Mucosa of descending colon (tissue), 3 donors: Measurements from ENCODE around the gene DST. TPM values are rescaled to one million over a fixed set of nuclear protein-coding genes. Genes with fewer than 3 reads are reported as not detected.

ENCODE experiments used
- ATAC-seq: fragments of 200-7000 bp; cut with Tn5 transposase; one replicate; pipeline ENCODE4 v1.9.1; 2020; ENCODE audit warnings: mild to moderate bottlenecking, moderate library complexity
- DNase-seq, 3 donors: peaks; one replicate each; pipeline ENCODE4 v3.0.0-alpha.2; 2020
- H3K36me3 ChIP-seq: fragments of 200-600 bp; one replicate; pipeline ENCODE4 v1.8.0; 2021; ENCODE audit warnings: low read depth, mild to moderate bottlenecking
- H3K4me1 ChIP-seq: fragments of 200-600 bp; one replicate; pipeline ENCODE4 v1.8.0; 2021; ENCODE audit warnings: low read depth, mild to moderate bottlenecking
- H3K4me3 ChIP-seq: fragments of 200-600 bp; one replicate; pipeline ENCODE4 v1.8.0; 2021; ENCODE audit warnings: mild to moderate bottlenecking
- H3K9me3 ChIP-seq: fragments of 200-600 bp; one replicate; pipeline ENCODE4 v1.8.0; 2021; ENCODE audit warnings: mild to moderate bottlenecking
- CTCF ChIP-seq: fragments of 200-600 bp; IDR thresholded peaks from one replicate; pipeline ENCODE4 v1.8.0; 2022; ENCODE audit warnings: antibody characterized with exemption, mild to moderate bottlenecking
- intact Hi-C, 2 donors: fragments of 100-400 bp; cut with DNase I in 1 of 2; cut with micrococcal nuclease in 1 of 2; formaldehyde crosslinking; loops; one replicate each; pipeline versions ENCODE4 v1.11.0 to v1.11.1; 2022; cut with DNase I, micrococcal nuclease
- total RNA-seq, 3 donors: library from RNA; stranded (reverse); fragmentation: NEBNext Ultra II Directional in 2 of 3; extraction: Animal tissue kit (Norgen Biotek cat#: 25700) in 2 of 3; gene quantifications; one replicate each; pipeline versions ENCODE4 v1.2.1 to v1.2.4, GENCODE V29; 2021 to 2023
- donor health status: DM: no; HTN: no; CAD: no; lungs with moderate emphysema.
- donor health status: DM: no; HTN: no; CAD: no.
- donor health status: DM: no; HTN: yes; CAD: no.

The DST gene
- total RNA-seq, 3 donors from 2014 or later: 208 to 580 (median 356) TPM

- intact Hi-C loops: no loop called here
- TF ChIP-seq CTCF: no peak
- ATAC-seq: no peak
- no peak for DNase-seq
- Histone ChIP-seq H3K9me3 (no peaks in the 10 kb centered on the region), H3K4me3 (no peak overlapping the region), H3K36me3 (no peaks in the 10 kb centered on the region), H3K4me1 (no peaks in the 10 kb centered on the region)
Observed at GRCh38 chr6:56608332-56608731, 34.4 kb downstream of the DST start.

DNA sequence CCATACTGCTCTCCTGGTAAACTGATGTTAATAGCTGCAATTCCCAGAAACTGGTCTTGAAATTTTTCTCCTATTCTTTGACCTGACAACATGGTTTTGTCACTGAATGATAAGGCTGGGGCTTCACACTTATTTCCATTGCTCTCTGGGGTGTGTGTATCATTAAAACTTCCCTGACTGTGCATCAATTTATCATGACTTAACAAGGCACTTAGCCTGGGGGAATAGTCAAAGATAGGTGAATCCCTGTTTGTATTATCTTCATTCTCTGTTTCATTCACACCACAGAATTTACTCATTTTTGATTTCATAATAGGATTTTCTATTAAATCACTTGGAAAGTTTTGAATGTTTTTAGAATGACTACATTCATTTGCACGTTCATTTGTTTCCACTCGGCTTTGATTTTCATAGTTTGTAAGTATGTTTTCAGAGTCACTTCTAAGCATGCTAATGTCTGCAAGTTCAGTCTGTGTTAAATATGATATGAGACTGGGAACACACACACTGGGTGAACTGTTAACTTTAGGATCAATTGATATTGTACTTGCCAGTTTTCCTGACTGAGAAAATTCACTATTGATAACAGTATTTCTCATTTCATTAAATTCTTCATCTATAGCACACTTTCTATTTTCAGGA is 35.5 kb downstream of the DST start:
- ATAC-seq (no peak), DNase-seq (no peak)
- intact Hi-C loops: no loop called here
- H3K9me3 ChIP-seq: no peaks in the 10 kb centered on the region
- no peaks in the 10 kb centered on the region for H3K36me3 ChIP-seq
- TF ChIP-seq CTCF: no peak
- H3K4me1 ChIP-seq: no peaks in the 10 kb centered on the region
- H3K4me3 ChIP-seq: no peak overlapping the region

GRCh38 chr6:56605435-56605834 is 37.3 kb downstream of the DST start:
- Histone ChIP-seq H3K9me3 (no peaks in the 10 kb centered on the region), H3K4me1 (no peaks in the 10 kb centered on the region), H3K4me3 (no peak overlapping the region), H3K36me3 (no peaks in the 10 kb centered on the region)
- DNase-seq (no peak), ATAC-seq (no peak)
- intact Hi-C loops: no loop called here
- no peak for TF ChIP-seq CTCF

GRCh38 chr6:56604186-56604585 is 38.5 kb downstream of the DST start:
- no peak for ATAC-seq
- no peaks in the 10 kb centered on the region for H3K36me3 ChIP-seq
- H3K4me3 ChIP-seq: no peak overlapping the region
- H3K9me3 ChIP-seq: no peaks in the 10 kb centered on the region
- H3K4me1 ChIP-seq: no peaks in the 10 kb centered on the region
- TF ChIP-seq CTCF: no peak
- intact Hi-C loops: no loop called here
- DNase-seq: no peak

GRCh38 chr6:56601390-56601789 is 41.3 kb downstream of the DST start:
- DNase-seq (no peak), ATAC-seq (no peak)
- no peak for TF ChIP-seq CTCF
- Histone ChIP-seq H3K4me1 (no peaks in the 10 kb centered on the region), H3K36me3 (no peaks in the 10 kb centered on the region), H3K9me3 (no peaks in the 10 kb centered on the region), H3K4me3 (no peak overlapping the region)
- intact Hi-C loops: no loop called here
